ENCODE data around the gene CHN1.
A peak's percentile ranks its signal among the peaks of the same experiment; 100 is the strongest.

The CHN1 gene

DNA sequence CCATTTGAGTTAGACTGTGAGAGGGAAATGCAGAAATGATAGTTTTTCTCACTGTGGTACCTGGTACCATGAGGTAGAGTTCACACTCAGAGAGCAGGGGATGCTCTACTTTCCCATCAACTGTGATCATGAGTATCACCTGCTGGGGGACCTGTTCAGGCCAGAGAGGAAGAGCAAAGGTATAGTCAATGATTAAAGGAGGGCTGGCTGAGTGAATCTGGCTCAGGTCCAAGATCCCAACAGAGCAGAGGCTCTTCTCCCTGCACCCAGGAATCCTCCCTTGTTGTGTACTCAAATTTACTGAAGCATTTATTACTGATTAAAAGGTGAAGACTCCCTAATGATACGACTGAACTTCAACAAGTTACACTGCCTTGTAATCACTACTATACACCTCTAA lies 136.3 kb downstream of the CHN1 start:
- no peaks in the 10 kb centered on the region for H3K4me1 Mint-ChIP-seq (ENCODE audit: low read depth)
- H3K36me3 Mint-ChIP-seq: no peaks in the 10 kb centered on the region
- H3K9me3 Mint-ChIP-seq (ENCODE audit: low read depth): peaks cover 6% of the 10 kb centered on the region
- no peak overlapping the region for H3K4me3 Mint-ChIP-seq
- peaks cover 3% of the 10 kb centered on the region for H3K27me3 Mint-ChIP-seq
- no peak overlapping the region for H3K27ac Mint-ChIP-seq

GRCh38 chr2:174866421-174866820 lies 138.8 kb downstream of the CHN1 start:
- H3K9me3 Mint-ChIP-seq (ENCODE audit: low read depth): peaks cover 6% of the 10 kb centered on the region
- no peak overlapping the region for H3K27ac Mint-ChIP-seq
- peaks cover 5% of the 10 kb centered on the region for H3K27me3 Mint-ChIP-seq
- H3K4me3 Mint-ChIP-seq: no peak overlapping the region
- H3K36me3 Mint-ChIP-seq: no peaks in the 10 kb centered on the region
- H3K4me1 Mint-ChIP-seq (ENCODE audit: low read depth): no peaks in the 10 kb centered on the region

DNA sequence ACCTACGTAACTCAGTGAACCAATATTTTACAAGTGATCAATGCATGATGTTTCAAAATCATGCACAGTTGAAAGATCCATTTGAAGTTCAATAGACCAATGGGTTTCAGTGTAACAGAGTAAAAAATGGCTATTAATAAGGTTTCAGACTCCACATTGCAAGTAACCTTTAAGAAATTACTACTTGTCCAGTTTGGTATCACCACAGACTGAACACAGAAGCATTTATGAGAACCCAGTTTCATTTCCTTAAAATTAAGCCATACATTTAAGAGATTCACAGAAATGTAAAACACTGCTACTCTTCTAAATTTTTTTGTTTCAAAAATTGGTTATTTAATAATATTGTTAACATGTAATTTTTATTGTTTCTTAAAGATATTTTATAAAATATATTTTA lies 142.0 kb downstream of the CHN1 start:
- Mint-ChIP-seq H3K36me3 (no peaks in the 10 kb centered on the region), H3K9me3 (ENCODE audit: low read depth) (no peaks in the 10 kb centered on the region), H3K4me3 (no peak overlapping the region), H3K27ac (no peak overlapping the region), H3K4me1 (ENCODE audit: low read depth) (no peaks in the 10 kb centered on the region), H3K27me3 (peaks cover 5% of the 10 kb centered on the region)

GRCh38 chr2:174859563-174860169 lies 145.5 kb downstream of the CHN1 start:
- no peak overlapping the region for H3K4me3 Mint-ChIP-seq
- peaks cover 1% of the 10 kb centered on the region for H3K27me3 Mint-ChIP-seq
- H3K36me3 Mint-ChIP-seq: no peaks in the 10 kb centered on the region
- H3K27ac Mint-ChIP-seq: no peak overlapping the region
- no peaks in the 10 kb centered on the region for H3K9me3 Mint-ChIP-seq (ENCODE audit: low read depth)
- H3K4me1 Mint-ChIP-seq (ENCODE audit: low read depth): no peaks in the 10 kb centered on the region

GRCh38 chr2:174858745-174859144 lies 146.4 kb downstream of the CHN1 start:
- Mint-ChIP-seq H3K36me3 (no peaks in the 10 kb centered on the region), H3K27me3 (peaks cover 1% of the 10 kb centered on the region), H3K9me3 (ENCODE audit: low read depth) (no peaks in the 10 kb centered on the region), H3K27ac (no peak overlapping the region), H3K4me3 (no peak overlapping the region), H3K4me1 (ENCODE audit: low read depth) (no peaks in the 10 kb centered on the region)

DNA sequence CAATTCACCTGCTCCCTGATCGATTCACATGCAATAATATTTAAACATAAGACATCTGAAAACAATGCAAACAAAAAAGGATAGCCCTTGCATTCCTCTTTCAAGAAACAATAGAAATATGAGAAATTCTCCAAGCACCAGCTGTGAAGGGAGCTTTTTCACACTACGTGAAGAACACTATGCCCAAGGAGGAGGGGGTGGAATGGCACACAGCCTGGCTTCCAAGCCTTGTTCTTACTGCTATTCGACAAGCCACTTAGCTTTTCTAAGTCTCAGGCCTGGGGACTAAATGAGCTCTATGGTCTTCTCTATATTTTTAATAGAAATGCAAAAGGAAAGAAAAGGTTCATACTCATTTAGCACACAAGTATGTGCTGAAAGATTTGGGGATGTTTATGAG lies 148.7 kb downstream of the CHN1 start:
- H3K9me3 Mint-ChIP-seq (ENCODE audit: low read depth): no peaks in the 10 kb centered on the region
- no peaks in the 10 kb centered on the region for H3K27me3 Mint-ChIP-seq
- H3K4me3 Mint-ChIP-seq: no peak overlapping the region
- H3K4me1 Mint-ChIP-seq (ENCODE audit: low read depth): no peaks in the 10 kb centered on the region
- no peak overlapping the region for H3K27ac Mint-ChIP-seq
- no peaks in the 10 kb centered on the region for H3K36me3 Mint-ChIP-seq

- Mint-ChIP-seq H3K9me3 (ENCODE audit: low read depth) (no peaks in the 10 kb centered on the region), H3K4me1 (ENCODE audit: low read depth) (peaks cover 14% of the 10 kb centered on the region), H3K4me3 (peak overlapping the region; percentile 13), H3K27ac (no peak overlapping the region), H3K36me3 (peaks cover 2% of the 10 kb centered on the region), H3K27me3 (no peaks in the 10 kb centered on the region)
These were observed 157.9 kb downstream of the CHN1 start for GRCh38 chr2:174846941-174847938.

DNA sequence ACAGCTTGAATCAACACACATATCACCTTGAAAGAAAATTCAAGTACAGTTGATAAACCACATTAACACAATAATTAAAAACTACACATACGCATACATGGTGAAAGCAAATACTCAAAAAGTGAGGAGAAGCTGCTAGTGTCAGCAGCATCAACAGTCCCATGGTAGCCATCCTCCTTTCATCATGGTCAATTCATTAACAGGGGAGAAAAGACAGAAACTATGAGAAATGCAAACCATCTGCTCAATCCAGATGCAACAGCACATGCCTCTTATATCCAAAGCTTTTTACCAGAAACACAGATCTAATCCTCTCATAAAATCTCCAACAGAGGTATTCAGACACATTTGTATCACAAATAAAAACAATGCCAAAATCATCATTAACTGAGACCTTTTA lies 159.0 kb downstream of the CHN1 start:
- H3K27ac Mint-ChIP-seq: no peak overlapping the region

GRCh38 chr2:174844295-174844708 lies 160.9 kb downstream of the CHN1 start:
- Mint-ChIP-seq H3K27ac (no peak overlapping the region), H3K9me3 (ENCODE audit: low read depth) (no peaks in the 10 kb centered on the region), H3K4me3 (no peak overlapping the region), H3K27me3 (no peaks in the 10 kb centered on the region), H3K4me1 (ENCODE audit: low read depth) (peaks cover 14% of the 10 kb centered on the region), H3K36me3 (peaks cover 2% of the 10 kb centered on the region)

More for the DNA sequence above, 159.0 kb downstream of the CHN1 start:
- H3K36me3 Mint-ChIP-seq: peaks cover 2% of the 10 kb centered on the region
- no peaks in the 10 kb centered on the region for H3K9me3 Mint-ChIP-seq (ENCODE audit: low read depth)
- H3K4me3 Mint-ChIP-seq: no peak overlapping the region
- H3K27me3 Mint-ChIP-seq: no peaks in the 10 kb centered on the region
- peaks cover 14% of the 10 kb centered on the region for H3K4me1 Mint-ChIP-seq (ENCODE audit: low read depth)

GRCh38 chr2:174842496-174842895 lies 162.7 kb downstream of the CHN1 start:
- Mint-ChIP-seq H3K9me3 (ENCODE audit: low read depth) (no peaks in the 10 kb centered on the region), H3K4me3 (no peak overlapping the region), H3K4me1 (ENCODE audit: low read depth) (peaks cover 9% of the 10 kb centered on the region), H3K36me3 (peaks cover 2% of the 10 kb centered on the region), H3K27ac (no peak overlapping the region), H3K27me3 (no peaks in the 10 kb centered on the region)

GRCh38 chr2:174841936-174842335 lies 163.2 kb downstream of the CHN1 start:
- H3K4me3 Mint-ChIP-seq: no peak overlapping the region
- peaks cover 5% of the 10 kb centered on the region for H3K4me1 Mint-ChIP-seq (ENCODE audit: low read depth)
- H3K9me3 Mint-ChIP-seq (ENCODE audit: low read depth): no peaks in the 10 kb centered on the region
- H3K36me3 Mint-ChIP-seq: peaks cover 2% of the 10 kb centered on the region
- H3K27ac Mint-ChIP-seq: no peak overlapping the region
- H3K27me3 Mint-ChIP-seq: no peaks in the 10 kb centered on the region

DNA sequence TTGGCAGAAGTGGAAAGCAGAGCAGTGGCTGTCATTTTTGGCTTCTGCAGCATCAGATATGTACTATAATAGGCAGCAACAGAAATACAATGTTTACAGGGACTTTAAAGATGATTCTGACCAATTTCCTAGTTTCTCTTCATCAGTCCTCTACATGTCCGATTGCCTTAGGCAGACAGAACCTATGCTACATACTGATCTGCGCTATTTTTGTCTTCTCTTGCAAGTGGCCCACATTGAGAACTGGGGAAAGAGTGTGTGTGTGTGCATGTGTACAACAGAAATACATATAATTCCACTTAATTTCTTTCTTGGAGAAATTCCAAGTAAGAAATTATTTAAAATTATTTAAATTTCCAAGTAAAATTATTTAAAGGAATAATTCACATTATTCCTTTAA lies 163.8 kb downstream of the CHN1 start:
- peaks cover 2% of the 10 kb centered on the region for H3K36me3 Mint-ChIP-seq
- H3K9me3 Mint-ChIP-seq (ENCODE audit: low read depth): no peaks in the 10 kb centered on the region
- peaks cover 6% of the 10 kb centered on the region for H3K4me1 Mint-ChIP-seq (ENCODE audit: low read depth)
- no peak overlapping the region for H3K4me3 Mint-ChIP-seq
- H3K27me3 Mint-ChIP-seq: no peaks in the 10 kb centered on the region
- no peak overlapping the region for H3K27ac Mint-ChIP-seq

DNA sequence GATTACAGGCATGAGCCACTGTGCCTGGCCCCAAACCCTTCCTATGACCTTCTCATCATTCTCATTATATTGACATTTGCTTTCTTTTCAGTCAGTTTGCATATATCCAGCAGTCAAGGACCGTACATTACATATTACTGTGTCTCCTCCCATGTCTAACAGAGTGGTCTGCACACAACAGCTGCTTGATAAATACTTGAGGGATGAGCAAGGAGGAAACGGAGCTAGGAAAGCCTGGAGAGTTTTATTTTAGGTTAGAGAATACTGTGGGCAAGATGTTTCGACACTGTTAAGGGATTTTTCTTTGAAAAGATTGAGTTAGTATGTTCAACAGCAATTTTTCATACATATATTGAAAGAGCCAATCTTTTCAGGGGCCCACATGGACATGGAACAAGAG lies 164.7 kb downstream of the CHN1 start:
- Mint-ChIP-seq H3K4me3 (no peak overlapping the region), H3K4me1 (ENCODE audit: low read depth) (peaks cover 15% of the 10 kb centered on the region), H3K9me3 (ENCODE audit: low read depth) (peaks cover 2% of the 10 kb centered on the region), H3K27me3 (no peaks in the 10 kb centered on the region), H3K27ac (no peak overlapping the region), H3K36me3 (peaks cover 5% of the 10 kb centered on the region)

- no peak overlapping the region for H3K4me3 Mint-ChIP-seq
- H3K27me3 Mint-ChIP-seq: no peaks in the 10 kb centered on the region
- peaks cover 17% of the 10 kb centered on the region for H3K4me1 Mint-ChIP-seq (ENCODE audit: low read depth)
- peaks cover 5% of the 10 kb centered on the region for H3K9me3 Mint-ChIP-seq (ENCODE audit: low read depth)
- H3K36me3 Mint-ChIP-seq: peaks cover 6% of the 10 kb centered on the region
- no peak overlapping the region for H3K27ac Mint-ChIP-seq
These were observed 165.5 kb downstream of the CHN1 start for GRCh38 chr2:174839662-174840061.

DNA sequence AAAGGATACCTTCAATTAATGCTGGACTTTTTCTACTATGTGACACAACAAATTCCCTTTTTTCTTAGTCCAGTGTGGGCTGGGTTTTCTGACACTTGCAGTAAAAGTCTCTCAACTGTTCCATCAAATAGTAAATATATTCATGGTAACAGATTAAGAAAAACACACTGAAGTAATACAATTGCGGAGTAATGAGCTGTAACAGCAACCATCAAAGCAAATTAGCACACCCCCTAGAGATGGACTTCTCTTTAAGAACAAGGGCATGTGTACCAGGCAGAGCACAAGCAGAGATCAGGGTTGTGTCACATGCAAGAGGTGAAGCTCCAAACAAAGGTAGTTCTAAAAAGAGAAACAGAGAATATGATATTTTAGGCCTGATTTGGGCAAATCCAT lies 168.2 kb downstream of the CHN1 start:
- H3K27ac Mint-ChIP-seq: no peak overlapping the region
- peaks cover 8% of the 10 kb centered on the region for H3K36me3 Mint-ChIP-seq
- H3K9me3 Mint-ChIP-seq (ENCODE audit: low read depth): peaks cover 15% of the 10 kb centered on the region
- H3K4me3 Mint-ChIP-seq: no peak overlapping the region
- H3K27me3 Mint-ChIP-seq: no peaks in the 10 kb centered on the region
- peaks cover 24% of the 10 kb centered on the region for H3K4me1 Mint-ChIP-seq (ENCODE audit: low read depth)
